A549 (cell line): ENCODE results near the gene SIRT2. TPM values are rescaled to one million over a fixed set of nuclear protein-coding genes. Genes with fewer than 3 reads are reported as not detected.
A peak's percentile ranks its signal among the peaks of the same experiment; 100 is the strongest.

Source experiments
- ATAC-seq, 2 experiments: fragments of 200-7000 bp in 1 of 2; fragments of >200 bp in 1 of 2; cut with Nextera tagmentation in 1 of 2; cut with Tn5 transposase in 1 of 2; 3 replicates each; pipeline versions ENCODE4 v1.8.0 to v1.9.1; 2018 to 2020; ENCODE audit warnings: mild to moderate bottlenecking in 1 of 2, moderate library complexity in 1 of 2
- CTCF ChIA-PET: fragments of 300-600 bp; sonication (Branson Sonifier 250); formaldehyde crosslinking; extraction: SDS; loops from one replicate; lab custom pipeline; 2021; ENCODE audit warnings: antibody characterized with exemption, inconsistent platforms; lab: Yijun Ruan, JAX
- POLR2A ChIA-PET: fragments of 350-600 bp; formaldehyde crosslinking; extraction: SDS; loops from one replicate; lab custom pipeline; 2021; ENCODE audit warnings: antibody characterized with exemption, inconsistent platforms; lab: Yijun Ruan, JAX
- DNase-seq, 2 experiments: peaks; one replicate each; pipeline versions ENCODE4 v3.0.0 to v3.0.0-alpha.2; 2011 to 2016; ENCODE audit warnings: low read depth in 1 of 2, low spot score in 1 of 2
- FAIRE-seq: peaks from 2 replicates; lab custom pipeline; 2011; peaks lifted over from hg19 to GRCh38; lab: Jason Lieb, UNC
- H3K27ac ChIP-seq, 2 experiments: fragments of >200 bp; sonication (Bioruptor Twin); formaldehyde crosslinking; 3 replicates each; pipeline ENCODE4 v1.5.1; 2016 to 2017
- H3K4me1 ChIP-seq: fragments of >200 bp; sonication (Bioruptor Twin); formaldehyde crosslinking; 3 replicates; pipeline ENCODE4 v1.6.1; 2016
- H3K4me2 ChIP-seq: fragments of >200 bp; sonication (Bioruptor Twin); formaldehyde crosslinking; 3 replicates; pipeline ENCODE4 v1.6.1; 2016
- H3K4me3 ChIP-seq: fragments of >200 bp; sonication (Bioruptor Twin); formaldehyde crosslinking; 3 replicates; pipeline ENCODE4 v1.5.1; 2016
- H3K9me3 ChIP-seq: fragments of >200 bp; sonication (Bioruptor Twin); formaldehyde crosslinking; 3 replicates; pipeline ENCODE4 v1.6.1; 2016
- BCL3 ChIP-seq: fragments of >200 bp; sonication (Bioruptor Twin); formaldehyde crosslinking; IDR thresholded peaks from 3 replicates; pipeline ENCODE4 v1.6.1; 2016
- CBX2 ChIP-seq: fragments of 200-600 bp; sonication (generic); IDR thresholded peaks from 2 replicates; pipeline ENCODE4 v1.6.1; 2016; ENCODE audit warnings: low read depth, mild to moderate bottlenecking, borderline replicate concordance
- CHD4 ChIP-seq: fragments of 200-600 bp; sonication (generic); IDR thresholded peaks from 2 replicates; pipeline ENCODE4 v1.6.1; 2016; ENCODE audit warnings: antibody characterized with exemption, mild to moderate bottlenecking, borderline replicate concordance
- CTCF ChIP-seq: fragments of >200 bp; sonication (Bioruptor Twin); formaldehyde crosslinking; IDR thresholded peaks from 3 replicates; pipeline ENCODE4 v1.5.1; 2016
- ESRRA ChIP-seq: fragments of 150-350 bp; IDR thresholded peaks from 2 replicates; pipeline ENCODE4 v1.6.1; 2014; ENCODE audit warnings: mild to moderate bottlenecking, low read length, borderline replicate concordance
- FOSL2 ChIP-seq, 2 experiments: fragments of 450-650 bp in 1 of 2; fragments of >200 bp in 1 of 2; sonication (Bioruptor Twin) in 1 of 2; formaldehyde crosslinking; IDR thresholded peaks; 2 replicates each; pipeline versions ENCODE4 v1.5.0 to v1.6.1; 2016 to 2020; ENCODE audit warnings: mild to moderate bottlenecking in 1 of 2, moderate library complexity in 1 of 2
- FOXS1 ChIP-seq: fragments of 250-450 bp; sonication (Bioruptor Pico); IDR thresholded peaks from 2 replicates; pipeline ENCODE4 v1.5.0; 2020; ENCODE audit warnings: mild to moderate bottlenecking, moderate library complexity
- HEYL ChIP-seq: fragments of 250-450 bp; sonication (Bioruptor Pico); IDR thresholded peaks from 2 replicates; pipeline ENCODE4 v1.8.0; 2021; ENCODE audit warnings: mild to moderate bottlenecking, moderate library complexity
- HMGXB4 ChIP-seq: fragments of 250-450 bp; sonication (Bioruptor Pico); IDR thresholded peaks from 2 replicates; pipeline ENCODE4 v1.5.0; 2021; ENCODE audit warnings: mild to moderate bottlenecking, moderate library complexity, borderline replicate concordance
- KDM1A ChIP-seq: fragments of 200-600 bp; sonication (generic); IDR thresholded peaks from 2 replicates; pipeline ENCODE4 v1.6.1; 2016; ENCODE audit warnings: low read depth, mild to moderate bottlenecking
- KDM5A ChIP-seq: fragments of 200-600 bp; sonication (generic); IDR thresholded peaks from 2 replicates; pipeline ENCODE4 v1.6.1; 2016; ENCODE audit warnings: antibody characterized with exemption, mild to moderate bottlenecking
- POLR2A ChIP-seq: IDR thresholded peaks from 2 replicates; pipeline ENCODE4 v1.6.1; 2012; ENCODE audit warnings: mild to moderate bottlenecking, low read length
- RAD21 ChIP-seq, 2 experiments: fragments of >200 bp in 1 of 2; sonication (Bioruptor Twin) in 1 of 2; formaldehyde crosslinking in 1 of 2; IDR thresholded peaks in 1 of 2; conservative IDR thresholded peaks in 1 of 2; 2 replicates in 1 of 2; 3 replicates in 1 of 2; pipeline ENCODE4 v1.6.1; 2012 to 2018; ENCODE audit warnings: inconsistent platforms in 1 of 2
- REST ChIP-seq: fragments of 200-600 bp; sonication (generic); IDR thresholded peaks from 2 replicates; pipeline ENCODE4 v1.6.1; 2016; ENCODE audit warnings: antibody characterized with exemption, mild to moderate bottlenecking, moderate library complexity
- TFCP2L1 ChIP-seq: fragments of 250-450 bp; sonication (Bioruptor Pico); IDR thresholded peaks from 2 replicates; pipeline ENCODE4 v1.5.0; 2021; ENCODE audit warnings: mild to moderate bottlenecking
- USF2 ChIP-seq: fragments of 450-650 bp; IDR thresholded peaks from 2 replicates; pipeline ENCODE4 v1.6.1; 2014; ENCODE audit warnings: antibody characterized with exemption
- ZNF302 ChIP-seq: fragments of 250-450 bp; sonication (Bioruptor Pico); IDR thresholded peaks from 2 replicates; pipeline ENCODE4 v1.9.0; 2021; ENCODE audit warnings: inconsistent platforms, mild to moderate bottlenecking, moderate library complexity
- WGBS: methylation state at CpG from one replicate; pipeline ENCODE4 v1.1.6; 2017; ENCODE audit errors: missing lambda C conversion rate; 5-methylcytosine and 5-hydroxymethylcytosine counted together
- polyA plus RNA-seq, 4 experiments: library from polyadenylated mRNA; depleted of rRNA in 3 of 4; stranded (reverse); fragments of >200 nt; fragmentation: RNase III in 1 of 4; extraction: RNeasy Plus Mini Kit Qiagen cat#74134 plus additional on column Dnase treatment in 1 of 4; gene quantifications; 2 replicates in 3 of 4; 3 replicates in 1 of 4; pipeline ENCODE4 v1.2.3, GENCODE V29; 2011 to 2017

SIRT2 gene
- polyA plus RNA-seq, 2 of the 4 experiments (the other 2 are of a cell fraction): 28.6 to 30.4 TPM

- POLR2A ChIA-PET: interaction anchor here (0.6 to 4.0 kb wide), 2 partner anchors 12 to 155 kb away, joined by 4 to 20 read pairs; partner anchors contain the start of genes MRPS12 and SARS2
- 88% methylated on average over 10 of the region's 10 CpGs for WGBS
- CTCF ChIA-PET: interaction anchor here (1.0 to 4.1 kb wide), 18 partner anchors 11 to 516 kb away, joined by 3 to 105 read pairs (median 6); partner anchors contain the start of genes FAM98C, HNRNPL, MRPS12 and NFKBIB
- TF ChIP-seq CTCF (no peak), HEYL (CRISPR knock-in tag) (no peak), CBX2 (no peak), REST (no peak), FOSL2 (IDR thresholded peaks at IDR 0.05) (no peak), FOSL2 (CRISPR knock-in tag; IDR thresholded peaks at IDR 0.05) (no peak), POLR2A (no peak), HMGXB4 (CRISPR knock-in tag) (no peak), FOXS1 (no peak), KDM1A (no peak)
- H3K4me1 ChIP-seq: 0 out of 3 replicates have a peak, but pooled peaks cover 5% of the 10 kb centered on the region
- no peak for FAIRE-seq
- no peak overlapping the region for H3K27ac ChIP-seq
- H3K9me3 ChIP-seq: no peaks in the 10 kb centered on the region
- no peak for ATAC-seq
- DNase-seq: no peak
- H3K4me3 ChIP-seq: no peak overlapping the region
- no peak overlapping the region for H3K4me2 ChIP-seq
Observed at GRCh38 chr19:38918526-38918925, 19.1 kb upstream of the SIRT2 start.

DNA sequence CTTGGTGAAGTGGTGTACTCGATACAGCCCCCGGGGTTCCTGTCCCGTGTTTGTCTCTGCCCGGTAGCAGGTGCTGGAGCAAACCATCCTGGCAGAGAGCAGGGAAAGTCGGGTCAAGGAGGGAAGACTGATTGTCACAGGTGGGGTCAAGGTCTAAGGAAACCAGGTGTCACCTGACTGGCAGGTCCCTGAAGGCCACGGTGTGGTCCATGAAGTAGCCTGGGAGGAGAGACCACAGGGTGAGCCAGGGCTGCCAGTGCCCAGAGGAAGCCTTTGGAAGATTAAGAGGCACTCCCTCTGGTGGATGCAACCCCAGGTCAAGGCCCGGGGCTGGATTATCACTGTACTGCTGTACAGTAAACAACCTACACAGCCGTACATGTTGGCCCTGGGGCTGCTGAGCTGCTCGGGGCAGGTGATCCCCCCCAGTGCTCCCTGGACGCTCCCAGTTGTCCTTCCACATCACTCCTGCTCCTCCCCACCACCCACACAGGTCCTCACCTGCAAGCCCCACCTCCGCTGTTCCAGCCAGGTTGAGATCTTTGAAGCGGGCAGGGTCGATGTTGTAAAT lies 18.6 kb upstream of the SIRT2 start:
- 53% methylated on average over 13 of the region's 13 CpGs for WGBS
- ChIA-PET CTCF (interaction anchor here (0.8 to 4.1 kb wide), 25 partner anchors 11 to 515 kb away, joined by 3 to 105 read pairs (median 5); partner anchors contain the start of genes FAM98C, HNRNPL, MRPS12 and NFKBIB), POLR2A (interaction anchor here (0.7 to 4.0 kb wide), 2 partner anchors 13 to 515 kb away, joined by 3 to 20 read pairs; partner anchors contain the start of genes FAM98C, MRPS12 and SARS2)
- Histone ChIP-seq H3K4me1 (0 out of 3 replicates have a peak, but pooled peaks cover 5% of the 10 kb centered on the region), H3K9me3 (no peaks in the 10 kb centered on the region), H3K4me2 (no peak overlapping the region), H3K4me3 (no peak overlapping the region), H3K27ac (peak overlapping the region in 1 of 2 experiments; percentile 14; a peak in 1 of 6 replicates)
- FAIRE-seq (peak; percentile 96), ATAC-seq (peak; percentile 72 to 84), DNase-seq (peak; percentile 75 to 90)
- TF ChIP-seq CHD4 (no peak), BCL3 (no peak), KDM5A (no peak), KDM1A (no peak), ESRRA (no peak), REST (no peak), RAD21 (conservative IDR thresholded peaks at IDR 0.05 in 1 of 2, IDR thresholded peaks at IDR 0.05 in 1 of 2) (peak; percentile 48 to 59), TFCP2L1 (CRISPR knock-in tag) (no peak), CTCF (peak; percentile 49), USF2 (no peak), ZNF302 (CRISPR knock-in tag) (no peak)
